ENCODE data around the gene LGI2. TPM values are rescaled to one million over a fixed set of nuclear protein-coding genes. Genes with fewer than 3 reads are reported as not detected.

Gene LGI2
- total RNA-seq, 2 donors from 2014 or later, result 3.7 to 4.0 TPM

DNA sequence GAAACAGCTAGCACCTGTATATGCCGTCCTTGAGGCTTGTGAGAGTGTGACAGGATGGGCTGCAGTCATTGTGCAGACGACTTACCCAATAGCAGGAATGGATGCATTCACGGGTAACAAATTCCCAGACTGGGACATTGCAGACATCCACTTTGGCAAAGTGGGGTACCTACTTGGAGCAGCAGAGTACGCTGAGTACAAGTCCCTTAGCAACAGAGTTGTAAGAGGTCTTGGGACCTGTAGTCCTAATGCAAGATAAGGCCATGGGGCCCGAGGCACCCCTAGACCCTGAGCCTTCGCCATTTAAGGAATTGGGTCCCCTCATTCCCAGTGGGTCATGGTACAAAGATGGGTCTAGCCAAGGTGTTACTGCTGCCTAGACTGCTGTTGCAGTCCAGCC lies 62.5 kb downstream of the LGI2 start:
- Histone ChIP-seq H3K4me1 (ENCODE audit: control insufficient read depth in 1 of 2, low read depth in 2 of 2) (no peaks in the 10 kb centered on the region), H3K4me3 (no peak overlapping the region), H3K27me3 (replicated peaks; ENCODE audit: insufficient read depth) (no peaks in the 10 kb centered on the region), H3K27ac (no peak overlapping the region), H3K36me3 (no peaks in the 10 kb centered on the region), H3K9me3 (no peaks in the 10 kb centered on the region)
- no peak for ATAC-seq (ENCODE audit: insufficient number of reproducible peaks, low FRiP score, low read depth)
- TF ChIP-seq, protein P1, sequence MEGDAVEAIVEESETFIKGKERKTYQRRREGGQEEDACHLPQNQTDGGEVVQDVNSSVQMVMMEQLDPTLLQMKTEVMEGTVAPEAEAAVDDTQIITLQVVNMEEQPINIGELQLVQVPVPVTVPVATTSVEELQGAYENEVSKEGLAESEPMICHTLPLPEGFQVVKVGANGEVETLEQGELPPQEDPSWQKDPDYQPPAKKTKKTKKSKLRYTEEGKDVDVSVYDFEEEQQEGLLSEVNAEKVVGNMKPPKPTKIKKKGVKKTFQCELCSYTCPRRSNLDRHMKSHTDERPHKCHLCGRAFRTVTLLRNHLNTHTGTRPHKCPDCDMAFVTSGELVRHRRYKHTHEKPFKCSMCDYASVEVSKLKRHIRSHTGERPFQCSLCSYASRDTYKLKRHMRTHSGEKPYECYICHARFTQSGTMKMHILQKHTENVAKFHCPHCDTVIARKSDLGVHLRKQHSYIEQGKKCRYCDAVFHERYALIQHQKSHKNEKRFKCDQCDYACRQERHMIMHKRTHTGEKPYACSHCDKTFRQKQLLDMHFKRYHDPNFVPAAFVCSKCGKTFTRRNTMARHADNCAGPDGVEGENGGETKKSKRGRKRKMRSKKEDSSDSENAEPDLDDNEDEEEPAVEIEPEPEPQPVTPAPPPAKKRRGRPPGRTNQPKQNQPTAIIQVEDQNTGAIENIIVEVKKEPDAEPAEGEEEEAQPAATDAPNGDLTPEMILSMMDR (IDR thresholded peaks at IDR 0.05), result no peak
- no peak for DNase-seq (ENCODE audit: low spot score)

DNA sequence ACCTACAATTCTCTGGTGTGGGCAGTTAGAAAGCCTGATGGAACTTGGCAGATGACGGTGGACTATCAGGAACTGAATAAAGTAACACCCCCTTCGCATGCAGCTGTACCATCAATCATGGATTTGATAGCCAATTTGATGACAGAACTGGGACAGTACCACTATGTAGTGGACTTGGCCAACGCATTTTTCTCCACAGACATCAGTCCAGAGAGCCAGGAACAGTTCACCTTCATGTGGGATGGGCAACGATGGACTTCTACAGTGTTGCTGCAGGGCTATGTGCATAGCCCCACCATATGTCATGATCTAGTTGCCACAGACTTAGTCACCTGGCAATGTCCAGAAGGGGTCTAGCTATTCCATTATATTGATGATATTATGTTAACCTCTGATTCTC lies 63.4 kb downstream of the LGI2 start:
- H3K27ac ChIP-seq, result no peak overlapping the region
- ATAC-seq (ENCODE audit: insufficient number of reproducible peaks, low FRiP score, low read depth) (no peak), DNase-seq (ENCODE audit: low spot score) (no peak)
- H3K9me3 ChIP-seq, result no peaks in the 10 kb centered on the region
- H3K27me3 ChIP-seq (replicated peaks; ENCODE audit: insufficient read depth), result no peaks in the 10 kb centered on the region
- H3K4me1 ChIP-seq (ENCODE audit: control insufficient read depth in 1 of 2, low read depth in 2 of 2), result no peaks in the 10 kb centered on the region
- no peak overlapping the region for H3K4me3 ChIP-seq
- no peaks in the 10 kb centered on the region for H3K36me3 ChIP-seq
- TF ChIP-seq, protein P1 (IDR thresholded peaks at IDR 0.05), result no peak

DNA sequence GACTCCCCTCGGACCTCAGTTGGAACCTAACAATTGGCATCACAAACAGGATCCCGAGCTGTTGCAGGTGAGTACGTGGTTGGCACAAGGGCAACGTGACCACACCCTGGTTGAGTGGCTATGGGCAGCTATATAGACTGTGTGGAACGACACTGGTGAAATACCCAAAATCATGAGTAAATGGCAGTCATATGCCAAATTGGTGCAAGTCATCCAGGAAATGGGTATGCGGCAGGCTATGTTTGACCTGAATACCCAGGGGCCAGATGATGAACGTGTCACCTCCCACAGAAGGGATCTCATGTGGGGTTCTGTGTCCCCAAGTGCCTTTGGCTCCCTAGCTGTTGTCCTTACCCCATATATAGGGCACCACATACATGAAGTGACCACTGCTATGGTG lies 64.7 kb downstream of the LGI2 start:
- H3K27me3 ChIP-seq (replicated peaks; ENCODE audit: insufficient read depth), result no peaks in the 10 kb centered on the region
- no peak overlapping the region for H3K27ac ChIP-seq
- no peaks in the 10 kb centered on the region for H3K9me3 ChIP-seq
- H3K4me3 ChIP-seq, result no peak overlapping the region
- no peak for DNase-seq (ENCODE audit: low spot score)
- TF ChIP-seq, protein P1 (IDR thresholded peaks at IDR 0.05), result no peak
- no peaks in the 10 kb centered on the region for H3K4me1 ChIP-seq (ENCODE audit: control insufficient read depth in 1 of 2, low read depth in 2 of 2)
- H3K36me3 ChIP-seq, result no peaks in the 10 kb centered on the region
- ATAC-seq (ENCODE audit: insufficient number of reproducible peaks, low FRiP score, low read depth), result no peak

DNA sequence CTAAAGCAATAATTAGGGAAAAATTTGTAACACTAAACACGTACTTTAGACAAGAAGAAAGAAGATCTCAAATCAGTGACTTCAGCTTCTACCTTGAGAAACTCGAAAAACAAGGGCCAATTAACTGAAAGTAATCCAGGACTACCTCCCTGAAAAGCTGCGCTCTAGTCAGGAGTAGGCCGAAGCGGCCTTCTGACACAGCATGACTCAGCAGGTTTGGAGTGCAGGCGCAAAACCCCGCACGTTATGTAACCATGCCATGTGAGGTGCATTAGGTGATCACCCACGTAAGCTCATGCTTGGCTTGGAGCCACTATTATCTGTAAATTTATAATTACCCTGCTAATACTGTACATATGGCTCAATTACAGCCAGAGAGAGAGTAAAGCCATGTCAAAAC lies 65.1 kb downstream of the LGI2 start:
- Histone ChIP-seq H3K27me3 (replicated peaks; ENCODE audit: insufficient read depth) (no peaks in the 10 kb centered on the region), H3K36me3 (no peaks in the 10 kb centered on the region), H3K4me3 (no peak overlapping the region), H3K4me1 (ENCODE audit: control insufficient read depth in 1 of 2, low read depth in 2 of 2) (no peaks in the 10 kb centered on the region), H3K9me3 (no peaks in the 10 kb centered on the region), H3K27ac (no peak overlapping the region)
- ATAC-seq (ENCODE audit: insufficient number of reproducible peaks, low FRiP score, low read depth), result no peak
- DNase-seq (ENCODE audit: low spot score), result no peak
- TF ChIP-seq, protein P1 (IDR thresholded peaks at IDR 0.05), result no peak

DNA sequence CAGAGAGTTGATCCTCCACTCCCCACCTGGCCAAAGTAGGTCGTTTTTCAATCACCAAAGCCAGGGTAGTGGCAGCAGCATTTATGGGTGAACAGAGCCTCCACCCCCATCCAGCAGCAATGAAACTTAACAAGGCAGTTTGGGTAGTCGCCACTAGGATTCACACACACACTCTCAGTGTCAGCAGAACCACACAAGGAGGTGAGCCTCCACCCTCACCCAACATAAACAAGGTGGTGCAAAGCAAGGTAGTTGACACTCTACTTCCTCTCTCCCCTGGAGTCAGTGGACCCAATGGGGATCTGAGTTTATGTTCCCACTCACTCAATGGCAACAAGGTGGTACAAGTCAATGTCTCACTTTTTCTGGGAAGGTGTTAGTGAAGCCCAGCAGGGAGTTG lies 67.5 kb downstream of the LGI2 start:
- no peaks in the 10 kb centered on the region for H3K9me3 ChIP-seq
- no peak overlapping the region for H3K27ac ChIP-seq
- no peak overlapping the region for H3K4me3 ChIP-seq
- H3K4me1 ChIP-seq (ENCODE audit: control insufficient read depth in 1 of 2, low read depth in 2 of 2), result no peaks in the 10 kb centered on the region
- ATAC-seq (ENCODE audit: insufficient number of reproducible peaks, low FRiP score, low read depth), result no peak
- DNase-seq (ENCODE audit: low spot score), result no peak
- H3K27me3 ChIP-seq (replicated peaks; ENCODE audit: insufficient read depth), result no peaks in the 10 kb centered on the region
- H3K36me3 ChIP-seq, result no peaks in the 10 kb centered on the region
- TF ChIP-seq, protein P1 (IDR thresholded peaks at IDR 0.05), result no peak
